GM23248 (cell line): ENCODE measurements around the gene ABCC4. TPM values are rescaled to one million over a fixed set of nuclear protein-coding genes. Genes with fewer than 3 reads are reported as not detected.

Experiments used
- DNase-seq: peaks from one replicate; pipeline ENCODE4 v3.0.0-alpha.2; 2015
- H2AFZ ChIP-seq: fragments of 200-600 bp; sonication (generic); 2 replicates; pipeline ENCODE4 v1.6.1; 2016; ENCODE audit warnings: antibody characterized with exemption
- H3F3A ChIP-seq: fragments of 200-600 bp; sonication (generic); 2 replicates; pipeline ENCODE4 v1.6.1; 2016; ENCODE audit warnings: mild to moderate bottlenecking, antibody characterized with exemption, mixed run types; ENCODE audit not compliant: insufficient read depth
- H3K27ac ChIP-seq: fragments of 200-600 bp; sonication (generic); 2 replicates; pipeline ENCODE4 v1.5.1; 2016; ENCODE audit warnings: mild to moderate bottlenecking
- H3K27me3 ChIP-seq: fragments of 200-600 bp; sonication (generic); replicated peaks from 2 replicates; pipeline ENCODE4 v1.6.1; 2016; ENCODE audit warnings: mild to moderate bottlenecking; ENCODE audit not compliant: insufficient read depth
- H3K36me3 ChIP-seq: fragments of 200-600 bp; sonication (generic); 2 replicates; pipeline ENCODE4 v1.6.1; 2016; ENCODE audit warnings: low read depth, mild to moderate bottlenecking
- H3K4me1 ChIP-seq: fragments of 200-600 bp; sonication (generic); 2 replicates; pipeline ENCODE4 v1.6.1; 2016; ENCODE audit warnings: mild to moderate bottlenecking; ENCODE audit not compliant: insufficient read depth
- H3K4me2 ChIP-seq: fragments of 200-600 bp; sonication (generic); one replicate; pipeline ENCODE4 v1.6.1; 2016; ENCODE audit warnings: mild to moderate bottlenecking; ENCODE audit not compliant: unreplicated experiment
- H3K4me3 ChIP-seq: fragments of 200-600 bp; sonication (generic); 2 replicates; pipeline ENCODE4 v1.5.1; 2016; ENCODE audit warnings: mild to moderate bottlenecking
- H3K79me2 ChIP-seq: fragments of 200-600 bp; sonication (generic); 2 replicates; pipeline ENCODE4 v1.6.1; 2016; ENCODE audit warnings: mild to moderate bottlenecking; ENCODE audit not compliant: insufficient read depth
- H3K9ac ChIP-seq: fragments of 200-600 bp; sonication (generic); 2 replicates; pipeline ENCODE4 v1.6.1; 2016; ENCODE audit warnings: mild to moderate bottlenecking
- H3K9me2 ChIP-seq: fragments of 200-600 bp; sonication (generic); 2 replicates; pipeline ENCODE4 v1.6.1; 2016; ENCODE audit warnings: mixed run types, mild to moderate bottlenecking, moderate library complexity; ENCODE audit not compliant: insufficient read depth
- H3K9me3 ChIP-seq: fragments of 200-600 bp; sonication (generic); one replicate; pipeline ENCODE4 v1.6.1; 2017; ENCODE audit warnings: low read depth
- H4K20me1 ChIP-seq: fragments of 200-600 bp; sonication (generic); 2 replicates; pipeline ENCODE4 v1.6.0; 2016; ENCODE audit not compliant: insufficient read depth
- EZH2 ChIP-seq: fragments of 200-600 bp; sonication (generic); IDR thresholded peaks from 2 replicates; pipeline ENCODE4 v1.6.1; 2018; ENCODE audit warnings: antibody characterized with exemption, mild to moderate bottlenecking; ENCODE audit not compliant: insufficient read depth, poor library complexity, severe bottlenecking
- EZH2phosphoT487 ChIP-seq: fragments of 200-600 bp; sonication (generic); IDR thresholded peaks from 2 replicates; pipeline ENCODE4 v1.6.1; 2018; ENCODE audit warnings: antibody characterized with exemption, moderate library complexity, mild to moderate bottlenecking, low read depth; ENCODE audit not compliant: insufficient read depth
- WGBS, 2 experiments: methylation state at CpG; one replicate each; pipeline ENCODE4 v1.1.6; 2015 to 2017; ENCODE audit warnings: low lambda C conversion rate in 2 of 2, low coverage in 1 of 2; ENCODE audit errors: missing lambda C conversion rate in 2 of 2; 5-methylcytosine and 5-hydroxymethylcytosine counted together
- in situ Hi-C: fragments of 300-500 bp; cut with MboI; formaldehyde crosslinking; loops from 2 replicates; pipeline ENCODE4 v1.15.0; 2020
- polyA plus RNA-seq: library from polyadenylated mRNA; unstranded; fragments of >200 nt; fragmentation: Nextera tagmentation; extraction: Ambion mirVana; gene quantifications from 2 replicates; pipeline ENCODE4 v1.2.1, GENCODE V29; 2016
- total RNA-seq: library from RNA; depleted of rRNA; stranded (reverse); fragments of >200 nt; shearing (Covaris generic); gene quantifications from 2 replicates; pipeline ENCODE4 v1.2.3, GENCODE V29; 2014

The ABCC4 gene
- total and polyA plus RNA-seq, 2 experiments from 2014 or later: 3.9 to 11.2 TPM

DNA sequence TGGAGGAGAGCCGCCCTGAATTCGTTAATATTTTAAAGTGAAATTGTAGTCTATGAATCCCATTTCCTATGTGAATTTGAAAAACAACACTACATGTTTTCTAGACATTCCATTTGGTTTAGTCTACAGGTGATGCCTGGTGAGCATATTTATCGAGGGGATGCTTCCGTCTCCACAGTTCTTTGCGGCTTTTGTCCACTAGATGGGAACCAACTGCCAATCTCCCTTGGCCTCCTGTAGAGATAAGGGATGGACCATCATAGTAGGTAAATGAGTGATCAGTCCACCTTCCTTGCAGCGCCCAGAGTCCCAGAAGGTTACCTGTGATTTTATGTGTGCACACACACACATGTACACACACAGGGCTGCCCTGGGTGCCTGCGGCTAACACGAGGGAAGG is 299.1 kb downstream of the ABCC4 start:
- in situ Hi-C loops: no loop called here
- Histone ChIP-seq H3K4me2 (no peak overlapping the region), H2AFZ (no peak overlapping the region), H3K9ac (no peak overlapping the region), H3K9me2 (no peaks in the 10 kb centered on the region), H3K27ac (no peak overlapping the region), H3K79me2 (no peaks in the 10 kb centered on the region), H3F3A (no peaks in the 10 kb centered on the region), H3K4me3 (no peak overlapping the region), H3K4me1 (no peaks in the 10 kb centered on the region), H3K27me3 (peaks cover 9% of the 10 kb centered on the region), H3K9me3 (no peaks in the 10 kb centered on the region), H3K36me3 (no peaks in the 10 kb centered on the region), H4K20me1 (no peaks in the 10 kb centered on the region)
- WGBS, 2 experiments: 90 to 93% methylated on average over 8 of the region's 8 CpGs
- no peak for DNase-seq
- no peak for TF ChIP-seq EZH2
- no peak for TF ChIP-seq EZH2phosphoT487

DNA sequence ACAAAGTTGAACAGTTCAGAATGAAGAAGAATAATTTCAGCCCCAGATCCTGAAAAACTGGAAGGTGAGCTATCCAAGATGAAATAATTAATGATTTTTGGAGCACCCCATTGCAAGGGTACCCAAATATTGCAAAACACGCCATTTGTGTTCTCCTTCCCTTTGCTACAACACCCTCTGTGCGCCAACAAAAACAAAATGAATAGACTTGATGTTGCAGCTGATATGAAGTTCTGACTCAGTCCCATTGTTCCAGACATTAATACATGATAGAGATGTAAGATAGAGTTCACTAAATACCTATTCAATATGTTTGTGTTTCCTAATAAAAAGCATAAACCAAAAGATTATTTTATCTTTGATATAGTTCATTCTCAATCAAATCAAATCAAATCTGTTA is 301.4 kb downstream of the ABCC4 start:
- H2AFZ ChIP-seq: no peak overlapping the region
- DNase-seq: no peak
- H3K4me1 ChIP-seq: no peaks in the 10 kb centered on the region
- in situ Hi-C loops: no loop called here
- no peak overlapping the region for H3K4me3 ChIP-seq
- no peaks in the 10 kb centered on the region for H3F3A ChIP-seq
- no peak for TF ChIP-seq EZH2
- no peak for TF ChIP-seq EZH2phosphoT487
- no peak overlapping the region for H3K27ac ChIP-seq
- no peak overlapping the region for H3K9ac ChIP-seq
- H3K27me3 ChIP-seq: peaks cover 9% of the 10 kb centered on the region
- no peaks in the 10 kb centered on the region for H3K9me2 ChIP-seq
- no peaks in the 10 kb centered on the region for H3K36me3 ChIP-seq
- no peaks in the 10 kb centered on the region for H3K79me2 ChIP-seq
- no peaks in the 10 kb centered on the region for H4K20me1 ChIP-seq
- H3K9me3 ChIP-seq: no peaks in the 10 kb centered on the region
- WGBS, 2 experiments: 59 to 77% methylated on average over 2 of the region's 2 CpGs
- no peak overlapping the region for H3K4me2 ChIP-seq

- H3F3A ChIP-seq: no peaks in the 10 kb centered on the region
- no peaks in the 10 kb centered on the region for H4K20me1 ChIP-seq
- no peak overlapping the region for H3K4me2 ChIP-seq
- TF ChIP-seq EZH2phosphoT487 (no peak), EZH2 (no peak)
- H3K79me2 ChIP-seq: no peaks in the 10 kb centered on the region
- H3K9me2 ChIP-seq: no peaks in the 10 kb centered on the region
- no peak overlapping the region for H3K27ac ChIP-seq
- no peaks in the 10 kb centered on the region for H3K4me1 ChIP-seq
- no peaks in the 10 kb centered on the region for H3K36me3 ChIP-seq
- no peak overlapping the region for H2AFZ ChIP-seq
- no peaks in the 10 kb centered on the region; the same call in 1 of the 2 replicates for H3K27me3 ChIP-seq
- no peak overlapping the region for H3K9ac ChIP-seq
- in situ Hi-C loops: no loop called here
- no peak overlapping the region for H3K4me3 ChIP-seq
- H3K9me3 ChIP-seq: no peaks in the 10 kb centered on the region
- DNase-seq: no peak
These were observed 304.1 kb downstream of the ABCC4 start for GRCh38 chr13:94997126-94997525.

- no peaks in the 10 kb centered on the region for H3F3A ChIP-seq
- no peak overlapping the region for H2AFZ ChIP-seq
- H3K4me3 ChIP-seq: no peak overlapping the region
- no peaks in the 10 kb centered on the region for H3K9me3 ChIP-seq
- in situ Hi-C loops: no loop called here
- H4K20me1 ChIP-seq: no peaks in the 10 kb centered on the region
- WGBS, 2 experiments: 16 to 27% methylated on average over 1 of the region's 1 CpG
- no peaks in the 10 kb centered on the region for H3K4me1 ChIP-seq
- no peaks in the 10 kb centered on the region for H3K79me2 ChIP-seq
- DNase-seq: no peak
- H3K36me3 ChIP-seq: no peaks in the 10 kb centered on the region
- H3K9ac ChIP-seq: no peak overlapping the region
- TF ChIP-seq EZH2: no peak
- TF ChIP-seq EZH2phosphoT487: no peak
- no peaks in the 10 kb centered on the region for H3K9me2 ChIP-seq
- no peak overlapping the region for H3K27ac ChIP-seq
- H3K27me3 ChIP-seq: no peaks in the 10 kb centered on the region; the same call in 1 of the 2 replicates
- H3K4me2 ChIP-seq: no peak overlapping the region
These were observed 304.8 kb downstream of the ABCC4 start for GRCh38 chr13:94996445-94996844.

GRCh38 chr13:94994506-94994905 is 306.7 kb downstream of the ABCC4 start:
- H3K79me2 ChIP-seq: no peaks in the 10 kb centered on the region
- in situ Hi-C loops: no loop called here
- H3K27ac ChIP-seq: no peak overlapping the region
- H3K4me1 ChIP-seq: no peaks in the 10 kb centered on the region
- H3F3A ChIP-seq: no peaks in the 10 kb centered on the region
- H3K36me3 ChIP-seq: no peaks in the 10 kb centered on the region
- 35 to 46% methylated on average over 3 of the region's 3 CpGs for WGBS, 2 experiments
- H3K4me3 ChIP-seq: no peak overlapping the region
- no peaks in the 10 kb centered on the region for H4K20me1 ChIP-seq
- TF ChIP-seq EZH2 (no peak), EZH2phosphoT487 (no peak)
- DNase-seq: no peak
- no peaks in the 10 kb centered on the region for H3K9me2 ChIP-seq
- no peaks in the 10 kb centered on the region for H3K9me3 ChIP-seq
- no peak overlapping the region for H2AFZ ChIP-seq
- peaks cover 11% of the 10 kb centered on the region for H3K27me3 ChIP-seq
- H3K4me2 ChIP-seq: no peak overlapping the region
- no peak overlapping the region for H3K9ac ChIP-seq
